ENCODE measurements around the gene RSPO3.

GRCh38 chr6:127198549-127198948 lies 80.1 kb downstream of the RSPO3 start:
- TF ChIP-seq KDM5B (CRISPR knock-in tag; IDR thresholded peaks at IDR 0.05; ENCODE audit: borderline replicate concordance) (no peak), RARG (CRISPR knock-in tag; IDR thresholded peaks at IDR 0.05; ENCODE audit: low read depth) (no peak), KDM3A (CRISPR knock-in tag; IDR thresholded peaks at IDR 0.05; ENCODE audit: low read depth) (no peak), STAG1 (CRISPR knock-in tag; IDR thresholded peaks at IDR 0.05) (no peak), SP1 (IDR thresholded peaks at IDR 0.05) (no peak), SP1 (CRISPR knock-in tag; IDR thresholded peaks at IDR 0.05) (no peak), NCOA1 (CRISPR knock-in tag; IDR thresholded peaks at IDR 0.05) (no peak), ZNF235 (CRISPR knock-in tag; IDR thresholded peaks at IDR 0.05; ENCODE audit: borderline replicate concordance) (no peak), JUND (CRISPR knock-in tag; IDR thresholded peaks at IDR 0.05) (no peak), YY1 (IDR thresholded peaks at IDR 0.05; ENCODE audit: insufficient read depth, insufficient replicate concordance, low read depth, low read length) (no peak), ZNF513 (CRISPR knock-in tag; conservative IDR thresholded peaks at IDR 0.05) (no peak), SMARCC2 (IDR thresholded peaks at IDR 0.05) (no peak)
- TF ChIP-seq, protein P1, sequence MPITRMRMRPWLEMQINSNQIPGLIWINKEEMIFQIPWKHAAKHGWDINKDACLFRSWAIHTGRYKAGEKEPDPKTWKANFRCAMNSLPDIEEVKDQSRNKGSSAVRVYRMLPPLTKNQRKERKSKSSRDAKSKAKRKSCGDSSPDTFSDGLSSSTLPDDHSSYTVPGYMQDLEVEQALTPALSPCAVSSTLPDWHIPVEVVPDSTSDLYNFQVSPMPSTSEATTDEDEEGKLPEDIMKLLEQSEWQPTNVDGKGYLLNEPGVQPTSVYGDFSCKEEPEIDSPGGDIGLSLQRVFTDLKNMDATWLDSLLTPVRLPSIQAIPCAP (CRISPR knock-in tag; IDR thresholded peaks at IDR 0.05; ENCODE audit: low read depth) = no peak
- TF ChIP-seq, protein P2, sequence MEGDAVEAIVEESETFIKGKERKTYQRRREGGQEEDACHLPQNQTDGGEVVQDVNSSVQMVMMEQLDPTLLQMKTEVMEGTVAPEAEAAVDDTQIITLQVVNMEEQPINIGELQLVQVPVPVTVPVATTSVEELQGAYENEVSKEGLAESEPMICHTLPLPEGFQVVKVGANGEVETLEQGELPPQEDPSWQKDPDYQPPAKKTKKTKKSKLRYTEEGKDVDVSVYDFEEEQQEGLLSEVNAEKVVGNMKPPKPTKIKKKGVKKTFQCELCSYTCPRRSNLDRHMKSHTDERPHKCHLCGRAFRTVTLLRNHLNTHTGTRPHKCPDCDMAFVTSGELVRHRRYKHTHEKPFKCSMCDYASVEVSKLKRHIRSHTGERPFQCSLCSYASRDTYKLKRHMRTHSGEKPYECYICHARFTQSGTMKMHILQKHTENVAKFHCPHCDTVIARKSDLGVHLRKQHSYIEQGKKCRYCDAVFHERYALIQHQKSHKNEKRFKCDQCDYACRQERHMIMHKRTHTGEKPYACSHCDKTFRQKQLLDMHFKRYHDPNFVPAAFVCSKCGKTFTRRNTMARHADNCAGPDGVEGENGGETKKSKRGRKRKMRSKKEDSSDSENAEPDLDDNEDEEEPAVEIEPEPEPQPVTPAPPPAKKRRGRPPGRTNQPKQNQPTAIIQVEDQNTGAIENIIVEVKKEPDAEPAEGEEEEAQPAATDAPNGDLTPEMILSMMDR (CRISPR knock-in tag; IDR thresholded peaks at IDR 0.05) = no peak

Measured in HepG2 (cell line).